NCI-H2196 treated with DMSO at 0.1 percent for 48 hours (cell line): ENCODE results near the gene NDUFA9.
A peak's percentile ranks its signal among the peaks of the same experiment; 100 is the strongest.

Source experiments
- DNase-seq: peaks from one replicate; lab custom pipeline; 2025; ENCODE audit not compliant: unreplicated experiment; lab: John Stamatoyannopoulos, UW

The NDUFA9 gene

DNA sequence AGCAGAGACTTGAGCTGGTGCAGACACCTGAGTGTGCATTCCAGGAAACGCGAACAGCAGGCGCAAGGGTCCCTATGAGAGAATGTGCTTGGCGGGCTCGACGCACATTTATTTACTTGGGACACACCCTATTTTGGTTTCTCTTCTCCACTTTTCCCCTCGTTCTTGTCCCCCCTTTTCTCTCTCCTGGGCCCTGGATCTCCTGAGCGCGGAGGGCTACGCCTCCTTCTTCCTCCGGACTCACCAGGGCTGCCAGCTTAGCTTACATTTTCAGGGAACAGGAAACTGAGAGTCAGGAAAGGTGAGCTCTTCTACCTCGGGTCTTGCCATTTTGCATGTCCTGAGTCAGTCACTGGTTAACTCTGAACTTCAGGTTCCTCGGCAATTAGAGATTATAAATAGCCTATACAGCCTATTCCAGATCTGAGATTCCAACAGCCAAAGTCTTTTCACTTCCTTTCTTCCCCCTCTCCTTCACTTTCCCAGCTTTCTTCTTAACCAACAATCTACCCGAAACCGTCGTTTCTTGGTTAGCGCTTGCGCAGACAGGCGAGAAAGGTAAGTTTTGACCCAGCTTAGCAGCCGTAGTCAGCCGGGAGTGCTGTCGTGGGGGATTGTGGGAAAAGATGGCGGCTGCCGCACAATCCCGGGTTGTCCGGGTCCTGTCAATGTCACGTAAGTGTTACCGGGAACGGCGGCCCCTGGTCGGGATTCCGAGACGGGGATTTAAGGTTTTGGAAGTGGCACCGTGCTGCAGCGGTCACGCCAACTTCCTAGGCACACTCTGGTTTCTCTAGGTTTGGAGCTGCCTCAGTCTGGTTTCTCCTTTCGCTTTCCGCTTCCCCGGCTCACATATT, at the start of gene NDUFA9, which contains the start of gene AKAP3:
Gene NDUFA9 (plus strand): TSS at position 614 of the 857 bp plus-strand sequence. CDS start 13 bp downstream, at position 627.
Gene AKAP3 (minus strand): TSS at position 551 of the 857 bp plus-strand sequence. CDS start 10,855 bp downstream, outside the sequence.
- peak; percentile 23 for DNase-seq

- no peak for DNase-seq
Measured at GRCh38 chr12:4603421-4603820, 45.5 kb upstream of the NDUFA9 start.

DNA sequence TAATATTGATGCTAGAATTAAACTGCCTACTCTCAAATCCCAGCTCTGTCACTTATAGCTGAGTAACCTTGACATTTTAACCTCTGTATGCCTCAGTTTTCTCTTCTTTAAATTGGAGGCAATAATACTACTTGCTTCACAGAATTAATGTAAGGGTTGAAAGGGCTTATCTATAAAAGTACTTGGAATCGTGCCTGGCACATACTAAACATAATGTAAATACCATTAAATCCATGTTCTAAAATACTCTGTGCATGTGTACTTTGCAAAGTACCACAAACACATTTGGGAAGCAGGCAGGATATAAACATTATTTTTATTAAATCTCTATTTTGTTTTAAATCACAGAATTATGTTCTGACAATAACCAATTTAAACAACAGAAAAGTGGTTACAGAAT, 45.0 kb upstream of the NDUFA9 start:
- no peak for DNase-seq

GRCh38 chr12:4604684-4605193, 44.2 kb upstream of the NDUFA9 start:
- DNase-seq = peak; percentile 64

- DNase-seq = no peak
Measured at GRCh38 chr12:4607056-4607455, 41.9 kb upstream of the NDUFA9 start.

DNA sequence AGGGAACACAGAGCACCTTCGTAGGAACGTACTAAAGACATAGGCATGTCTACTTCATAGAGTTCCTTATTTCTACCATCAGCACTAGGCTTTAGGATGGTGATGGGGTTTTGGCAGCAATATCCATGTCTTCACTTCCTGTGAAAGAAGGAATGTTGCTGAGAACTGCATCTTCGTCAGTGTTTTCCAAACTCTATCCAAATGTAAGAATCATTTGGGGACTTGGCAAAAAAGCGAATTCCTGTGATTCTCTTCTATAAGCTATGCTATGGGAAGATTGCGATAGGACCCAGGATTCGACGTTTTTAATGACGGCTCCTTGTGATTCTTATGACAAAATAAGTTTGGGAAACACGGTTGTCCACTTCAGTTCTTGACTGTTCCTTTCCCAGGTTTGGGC, 39.8 kb upstream of the NDUFA9 start:
- no peak for DNase-seq

GRCh38 chr12:4610481-4610880, 38.4 kb upstream of the NDUFA9 start:
- DNase-seq = no peak

DNA sequence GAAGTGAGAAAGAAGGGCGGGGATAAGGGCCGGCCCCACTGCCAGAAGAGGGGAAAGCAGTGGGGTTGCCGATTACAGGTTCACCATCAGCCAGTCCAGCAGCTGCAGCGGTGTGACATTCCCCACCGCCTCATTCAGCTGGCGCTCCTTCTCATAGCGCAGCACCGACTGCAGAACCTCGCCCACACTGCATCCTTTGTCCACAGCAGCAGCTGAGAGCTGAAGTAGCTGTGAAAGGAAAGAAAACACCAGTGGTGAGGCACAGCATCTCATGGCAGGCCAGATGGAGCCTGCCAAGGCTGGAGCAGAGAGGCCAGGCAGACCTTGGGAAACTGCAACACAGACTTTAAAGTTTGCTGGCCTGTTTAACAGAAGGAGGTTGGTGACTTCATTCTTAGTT, 33.2 kb upstream of the NDUFA9 start:
- no peak for DNase-seq

DNA sequence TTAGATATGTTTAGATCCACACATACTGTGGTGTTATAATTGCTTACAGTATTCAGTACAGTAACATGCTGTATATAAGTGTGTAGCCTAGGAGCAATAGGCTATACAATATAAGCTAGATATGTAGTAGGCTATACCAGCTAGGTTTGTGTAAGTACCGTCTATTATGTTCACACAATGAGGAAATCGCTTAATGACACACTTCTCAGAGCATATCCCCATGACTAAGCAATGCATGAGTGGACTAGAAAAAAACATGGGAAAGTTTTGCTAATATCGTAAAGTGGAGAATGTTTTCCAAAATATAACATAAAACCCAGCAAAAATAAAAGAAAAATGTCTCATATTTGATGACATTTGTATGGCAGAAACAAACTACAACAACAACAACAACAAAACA, 27.4 kb upstream of the NDUFA9 start:
- no peak for DNase-seq

DNA sequence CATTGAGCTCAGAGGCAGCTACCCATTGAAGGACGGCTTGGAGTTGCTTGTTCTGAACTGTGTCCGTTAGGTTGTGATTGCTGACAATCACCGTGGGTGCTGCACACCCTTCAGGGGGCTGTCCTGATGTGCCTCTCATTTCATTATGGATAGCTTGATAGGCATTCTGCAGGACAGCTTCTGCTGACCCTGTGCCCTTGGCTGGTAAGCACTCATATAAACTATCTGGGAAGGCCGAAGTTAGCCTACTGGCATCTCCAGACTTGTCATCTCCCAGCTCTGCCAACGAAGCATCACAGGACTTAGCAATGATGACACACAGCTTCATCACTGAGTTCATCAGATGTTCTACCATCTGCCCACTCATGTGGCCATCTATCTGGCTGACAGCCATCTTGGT, 22.4 kb upstream of the NDUFA9 start:
- DNase-seq = no peak

GRCh38 chr12:4628406-4628805, 20.5 kb upstream of the NDUFA9 start:
- DNase-seq = no peak

GRCh38 chr12:4630262-4630661, 18.7 kb upstream of the NDUFA9 start:
- no peak for DNase-seq

DNA sequence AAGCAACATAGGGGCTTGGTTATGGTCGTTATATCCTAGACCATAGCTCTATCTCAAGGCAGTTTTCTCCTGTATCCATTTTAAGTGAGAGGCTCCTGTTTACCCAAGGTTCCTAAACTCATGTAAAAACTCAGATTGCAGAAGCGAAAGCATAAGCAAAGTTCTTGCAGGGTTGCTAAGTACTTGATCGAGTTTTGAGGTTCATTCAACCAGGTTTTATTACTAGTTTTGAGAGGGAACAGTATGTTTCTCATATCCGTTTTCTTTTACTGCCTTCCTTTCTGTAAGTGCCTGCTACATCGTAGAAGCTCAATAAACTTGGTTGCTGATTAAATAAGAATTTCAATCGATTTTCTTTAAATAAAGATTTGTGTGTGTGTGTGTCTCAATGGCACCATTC, 5.2 kb upstream of the NDUFA9 start:
- no peak for DNase-seq

DNA sequence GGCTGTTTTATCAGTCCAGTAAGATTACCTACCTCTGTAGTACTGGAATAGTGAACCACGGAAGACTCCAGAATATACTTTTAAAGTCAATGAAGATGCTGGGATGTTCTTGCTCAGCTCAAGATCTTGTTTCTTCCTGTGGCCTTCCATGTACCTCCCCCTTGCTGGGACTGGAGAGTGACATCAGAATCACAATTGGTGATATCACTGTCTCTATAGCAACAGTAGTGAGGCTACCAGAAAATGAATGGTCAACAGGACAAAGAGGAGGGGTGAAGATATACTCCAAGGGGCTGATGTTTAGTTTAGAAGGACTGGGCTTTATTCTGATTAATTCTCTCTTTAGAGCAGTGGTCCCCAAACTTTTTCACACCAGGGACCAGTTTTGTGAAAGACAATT, 3.9 kb upstream of the NDUFA9 start:
- DNase-seq = no peak

DNA sequence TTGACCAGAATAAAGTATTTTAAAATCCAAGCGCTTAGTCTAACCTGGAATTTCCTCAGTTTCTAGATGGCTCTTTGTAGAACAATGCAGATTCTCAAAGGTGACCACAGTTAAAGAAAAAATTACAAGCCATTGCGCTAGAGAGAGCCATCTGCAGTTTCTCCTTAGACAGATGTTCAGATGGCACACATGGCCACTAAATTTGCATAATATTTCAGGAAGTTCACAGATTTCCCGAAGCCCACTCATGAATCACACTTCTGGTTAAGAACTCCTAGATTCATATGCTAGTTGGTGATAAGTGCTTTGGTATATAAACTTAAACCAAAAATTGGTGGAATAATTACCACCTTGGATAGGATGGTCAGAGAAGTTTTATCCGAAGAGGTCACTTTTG, 812 bp upstream of the NDUFA9 start:
- no peak for DNase-seq

DNA sequence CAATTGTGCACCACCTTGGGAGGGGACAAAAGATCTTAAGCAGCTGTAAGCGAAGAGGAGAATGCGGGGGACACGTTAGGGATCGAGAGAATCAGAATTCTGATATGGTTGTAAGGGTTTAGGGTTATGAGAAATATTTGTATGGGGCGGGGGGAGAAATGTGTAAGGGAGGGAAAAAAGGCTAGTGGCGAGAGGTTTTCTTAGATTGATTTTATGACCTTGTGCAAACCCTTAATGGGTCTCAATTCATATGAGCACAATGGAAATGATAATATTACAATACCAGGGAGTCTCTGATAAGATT, 396 bp downstream of the NDUFA9 start:
- DNase-seq = no peak

GRCh38 chr12:4653257-4653656, 4.3 kb downstream of the NDUFA9 start:
- no peak for DNase-seq

GRCh38 chr12:4653691-4654090, 4.8 kb downstream of the NDUFA9 start:
- no peak for DNase-seq

GRCh38 chr12:4663971-4664505, 15.1 kb downstream of the NDUFA9 start:
- DNase-seq = no peak

DNA sequence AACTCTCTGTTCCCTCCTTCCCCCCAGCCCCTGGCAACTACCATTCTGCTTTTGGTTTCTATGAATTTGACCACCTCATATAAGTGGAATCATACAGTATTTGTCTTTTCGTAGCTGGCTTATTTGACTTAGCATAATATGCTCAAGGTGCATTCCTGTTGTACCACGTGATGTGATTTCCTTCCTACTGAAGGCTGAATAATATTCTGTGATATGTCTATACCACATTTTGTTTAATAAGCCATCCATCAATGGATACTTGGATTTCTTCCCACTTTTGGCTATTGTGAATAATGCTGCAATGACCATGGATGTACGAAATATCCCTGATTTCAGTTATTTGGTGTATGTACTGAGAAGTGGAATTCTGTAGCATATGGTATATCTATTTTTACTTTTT, 16.3 kb downstream of the NDUFA9 start:
- no peak for DNase-seq

- no peak for DNase-seq
Measured at GRCh38 chr12:4679711-4680110, 30.8 kb downstream of the NDUFA9 start.

DNA sequence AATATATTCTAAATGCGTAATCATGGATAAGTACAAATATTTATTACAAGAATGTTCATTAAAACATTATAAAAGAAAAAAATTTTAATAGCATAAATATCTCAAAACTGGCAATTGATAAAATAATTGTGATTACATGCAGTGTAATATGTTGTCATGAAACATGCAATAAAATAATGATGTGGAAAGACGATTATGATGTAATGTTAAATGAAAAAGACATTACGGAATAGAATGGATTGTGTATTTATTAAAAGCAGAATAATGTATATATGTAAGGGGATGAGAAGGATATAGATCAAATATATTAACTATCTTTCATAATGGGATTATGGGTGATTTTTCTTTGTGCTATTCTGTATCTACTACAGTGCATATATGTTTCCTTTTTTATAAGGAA, 32.8 kb downstream of the NDUFA9 start:
- DNase-seq = no peak

GRCh38 chr12:4685317-4685716, 36.4 kb downstream of the NDUFA9 start:
- no peak for DNase-seq
